MM.1S (cell line): ENCODE measurements around the gene ETNPPL.

Source experiments
- DNase-seq: peaks from one replicate; pipeline ENCODE4 v3.0.0-alpha.2; 2015
- H2AFZ ChIP-seq: fragments of 300-600 bp; sonication (generic); 2 replicates; pipeline ENCODE4 v1.6.0; 2016; ENCODE audit warnings: antibody characterized with exemption, low read length
- H3F3A ChIP-seq: fragments of 300-600 bp; sonication (generic); 2 replicates; pipeline ENCODE4 v1.6.1; 2016; ENCODE audit warnings: mild to moderate bottlenecking, antibody characterized with exemption, low read length, moderate library complexity, mixed read lengths; ENCODE audit not compliant: insufficient read depth
- H3K27ac ChIP-seq: fragments of 300-600 bp; sonication (generic); 2 replicates; pipeline ENCODE4 v1.5.1; 2016; ENCODE audit warnings: mild to moderate bottlenecking, low read length
- H3K27me3 ChIP-seq: fragments of 300-600 bp; sonication (generic); replicated peaks from 2 replicates; pipeline ENCODE4 v1.6.0; 2016; ENCODE audit warnings: low read length; ENCODE audit not compliant: insufficient read depth
- H3K36me3 ChIP-seq: fragments of 300-600 bp; sonication (generic); replicated peaks from 2 replicates; pipeline ENCODE4 v1.6.1; 2016; ENCODE audit warnings: mild to moderate bottlenecking, low read length, mixed read lengths; ENCODE audit not compliant: insufficient read depth
- H3K4me1 ChIP-seq: fragments of 300-600 bp; sonication (generic); 2 replicates; pipeline ENCODE4 v1.6.1; 2016; ENCODE audit warnings: low read length, mixed read lengths
- H3K4me2 ChIP-seq: fragments of 300-600 bp; sonication (generic); 2 replicates; pipeline ENCODE4 v1.6.0; 2016; ENCODE audit warnings: low read depth, low read length
- H3K4me3 ChIP-seq: fragments of 300-600 bp; sonication (generic); 2 replicates; pipeline ENCODE4 v1.5.1; 2016; ENCODE audit warnings: low read length, mixed read lengths
- H3K79me2 ChIP-seq: fragments of 300-600 bp; sonication (generic); 2 replicates; pipeline ENCODE4 v1.6.1; 2016; ENCODE audit warnings: mixed run types, low read length, mixed read lengths
- H3K9ac ChIP-seq: fragments of 300-600 bp; sonication (generic); 2 replicates; pipeline ENCODE4 v1.6.1; 2016; ENCODE audit warnings: low read length, mixed read lengths
- H3K9me2 ChIP-seq: fragments of 300-600 bp; sonication (generic); replicated peaks from 2 replicates; pipeline ENCODE4 v1.6.1; 2016; ENCODE audit warnings: mild to moderate bottlenecking, low read length, mixed read lengths; ENCODE audit not compliant: insufficient read depth
- H3K9me3 ChIP-seq: fragments of 300-600 bp; sonication (generic); replicated peaks from 2 replicates; pipeline ENCODE4 v1.6.1; 2016; ENCODE audit warnings: mild to moderate bottlenecking, low read length, mixed read lengths; ENCODE audit not compliant: insufficient read depth
- H4K20me1 ChIP-seq: fragments of 300-600 bp; sonication (generic); 2 replicates; pipeline ENCODE4 v1.6.1; 2016; ENCODE audit warnings: mild to moderate bottlenecking, low read length, moderate library complexity, mixed read lengths; ENCODE audit not compliant: insufficient read depth
- CTCF ChIP-seq: fragments of 300-600 bp; sonication (generic); IDR thresholded peaks from 2 replicates; pipeline ENCODE4 v1.5.1; 2016; ENCODE audit warnings: antibody characterized with exemption, low read length, mixed read lengths
- EZH2 ChIP-seq: fragments of 300-600 bp; sonication (generic); optimal IDR thresholded peaks from 2 replicates; pipeline ENCODE3; 2017; ENCODE audit warnings: low read depth, mild to moderate bottlenecking, antibody characterized with exemption, low read length, mixed read lengths
- EZH2phosphoT487 ChIP-seq: fragments of 300-600 bp; sonication (generic); IDR thresholded peaks from 2 replicates; pipeline ENCODE4 v1.6.1; 2018; ENCODE audit warnings: antibody characterized with exemption, low read length

ETNPPL gene

DNA sequence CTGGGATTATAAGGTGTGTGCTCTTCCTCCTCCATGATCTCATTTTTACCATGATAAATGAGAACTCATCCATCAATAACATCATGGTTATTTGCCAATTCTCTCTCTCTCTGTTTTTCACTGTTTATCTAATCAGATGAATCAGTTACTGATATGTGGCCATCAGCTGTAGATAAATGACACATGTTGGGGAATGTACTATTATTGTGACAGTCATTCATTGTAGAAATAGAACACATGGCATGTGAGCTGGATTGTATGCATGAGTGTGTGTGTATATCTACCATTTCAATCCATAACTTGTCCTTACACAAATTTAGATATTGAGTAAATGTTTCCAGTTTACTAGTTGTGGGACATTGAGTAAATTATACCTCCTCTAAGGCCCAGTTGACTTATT lies 59.5 kb downstream of the ETNPPL start:
- Histone ChIP-seq H3K36me3 (no peaks in the 10 kb centered on the region), H4K20me1 (no peaks in the 10 kb centered on the region), H3K9ac (no peak overlapping the region), H3K4me2 (peak overlapping the region; percentile 58), H3K4me1 (peaks cover 45% of the 10 kb centered on the region), H3K27me3 (no peaks in the 10 kb centered on the region), H3K4me3 (no peak overlapping the region), H3K9me2 (no peaks in the 10 kb centered on the region), H3K9me3 (no peaks in the 10 kb centered on the region), H3F3A (peaks cover 21% of the 10 kb centered on the region), H3K79me2 (no peaks in the 10 kb centered on the region), H3K27ac (peak overlapping the region; percentile 31; the same call in 1 of the 2 replicates), H2AFZ (no peak overlapping the region)
- no peak for DNase-seq
- no peak for TF ChIP-seq EZH2
- TF ChIP-seq EZH2phosphoT487, result no peak
- no peak for TF ChIP-seq CTCF

DNA sequence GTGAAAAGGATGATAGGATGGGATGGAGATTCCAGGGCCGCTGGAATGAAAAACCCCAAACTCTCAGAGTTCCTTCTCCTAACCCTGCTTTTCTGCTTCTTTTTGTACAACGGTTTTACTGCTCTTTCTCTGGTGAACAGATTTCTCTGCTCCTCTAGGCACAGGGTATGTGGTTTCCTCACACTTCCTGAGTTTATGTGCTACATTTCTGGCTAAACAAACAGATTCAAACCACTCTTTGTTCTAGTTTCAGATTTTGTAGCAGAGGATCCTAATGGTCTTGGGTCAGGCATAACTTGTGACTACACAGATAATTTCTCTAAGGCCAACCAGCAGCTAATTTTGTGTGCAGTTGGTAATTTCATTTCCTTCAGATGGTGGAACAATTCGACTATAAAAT lies 59.9 kb downstream of the ETNPPL start:
- H3K36me3 ChIP-seq, result no peaks in the 10 kb centered on the region

GRCh38 chr4:108700081-108700757 lies 62.6 kb downstream of the ETNPPL start:
- H3F3A ChIP-seq, result peaks cover 21% of the 10 kb centered on the region
- no peak for DNase-seq
- H3K9ac ChIP-seq, result no peak overlapping the region
- H3K36me3 ChIP-seq, result no peaks in the 10 kb centered on the region
- H3K4me1 ChIP-seq, result peaks cover 52% of the 10 kb centered on the region
- H3K4me3 ChIP-seq, result no peak overlapping the region
- no peak overlapping the region for H2AFZ ChIP-seq
- H3K9me2 ChIP-seq, result no peaks in the 10 kb centered on the region
- no peaks in the 10 kb centered on the region for H3K9me3 ChIP-seq
- H3K79me2 ChIP-seq, result no peaks in the 10 kb centered on the region
- no peaks in the 10 kb centered on the region for H4K20me1 ChIP-seq
- no peaks in the 10 kb centered on the region for H3K27me3 ChIP-seq
- no peak overlapping the region for H3K27ac ChIP-seq
- TF ChIP-seq CTCF (no peak), EZH2phosphoT487 (no peak), EZH2 (no peak)
- no peak overlapping the region for H3K4me2 ChIP-seq

More for the DNA sequence above, 59.9 kb downstream of the ETNPPL start:
- no peaks in the 10 kb centered on the region for H3K79me2 ChIP-seq
- peak; percentile 84 for DNase-seq
- no peaks in the 10 kb centered on the region for H3K27me3 ChIP-seq
- H3K4me2 ChIP-seq, result peak overlapping the region; percentile 58
- H4K20me1 ChIP-seq, result no peaks in the 10 kb centered on the region
- H3K9me2 ChIP-seq, result no peaks in the 10 kb centered on the region
- H2AFZ ChIP-seq, result no peak overlapping the region
- peaks cover 21% of the 10 kb centered on the region for H3F3A ChIP-seq
- H3K4me3 ChIP-seq, result no peak overlapping the region
- peaks cover 49% of the 10 kb centered on the region for H3K4me1 ChIP-seq
- H3K9me3 ChIP-seq, result no peaks in the 10 kb centered on the region
- peak overlapping the region; percentile 31; the same call in 1 of the 2 replicates for H3K27ac ChIP-seq
- H3K9ac ChIP-seq, result no peak overlapping the region
- no peak for TF ChIP-seq CTCF
- no peak for TF ChIP-seq EZH2phosphoT487
- no peak for TF ChIP-seq EZH2
